ENCODE results near the gene ZNF655. TPM values are rescaled to one million over a fixed set of nuclear protein-coding genes. Genes with fewer than 3 reads are reported as not detected.
A peak's percentile ranks its signal among the peaks of the same experiment; 100 is the strongest.
"Not testable (repeated sequence)": the region's sequence is repeated elsewhere in the genome, so short reads cannot be mapped to it uniquely, and the experiment has no call there.

Gene ZNF655
- polyA plus RNA-seq, 3 donors: 61.6 to 151 (median 62.2) TPM

DNA sequence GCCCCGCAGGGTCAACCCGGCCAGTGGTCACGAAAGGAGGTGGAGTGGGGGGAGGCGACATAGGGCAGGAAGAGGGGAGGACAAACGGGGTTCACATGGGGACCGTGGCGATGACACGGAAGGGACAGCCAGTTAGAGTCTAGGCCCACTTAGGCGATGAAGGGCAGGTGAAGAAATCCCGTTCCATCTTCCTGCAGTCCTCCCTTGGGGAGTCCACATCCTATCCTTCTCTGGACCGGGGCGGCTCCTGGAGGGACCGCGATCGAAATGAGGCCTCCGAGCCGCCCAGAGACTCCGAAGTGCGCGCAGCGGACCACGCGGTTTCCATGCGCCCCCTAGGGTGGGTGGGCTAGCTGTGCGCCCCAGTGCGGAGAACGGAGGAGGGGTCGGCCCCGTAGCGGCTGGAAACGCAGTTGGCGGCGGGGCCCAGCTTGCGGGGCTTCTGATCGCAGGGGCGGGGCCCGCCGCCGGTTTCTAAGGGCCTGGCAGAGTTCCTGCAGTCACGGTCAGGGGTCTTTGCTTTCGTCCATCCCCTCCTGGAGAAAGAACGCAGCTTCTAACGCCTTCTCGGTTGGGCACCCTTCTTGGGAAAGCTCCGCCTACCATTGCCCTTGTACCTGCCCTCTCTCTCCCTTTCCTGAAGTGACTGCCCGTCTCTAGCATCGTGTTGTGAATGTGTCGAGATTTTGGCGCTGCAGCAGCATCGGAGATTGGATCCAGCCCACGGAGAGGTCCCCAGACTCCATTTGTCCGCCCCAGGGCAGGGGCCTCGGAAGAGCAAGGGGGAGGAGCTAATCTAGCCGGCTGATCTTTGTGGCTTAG is 21.7 kb downstream of the ZNF655 start:
- peaks cover 13% of the 10 kb centered on the region in 2 donors for H3K4me1 ChIP-seq (ENCODE audit: control insufficient read depth in 1 of 2, insufficient read depth in 2 of 2, low read length in 2 of 2)
- peaks cover 24 to 31% of the 10 kb centered on the region in 2 donors for H3K27me3 ChIP-seq (ENCODE audit: control insufficient read depth in 2 of 2, insufficient read depth in 2 of 2, low read length in 2 of 2)
- peak overlapping the region; percentile 11 to 68 (median 17) for H3K4me3 ChIP-seq (replicated peaks in 1 of 3; ENCODE audit: low read depth in 2 of 3, low read length in 3 of 3)
- H2AFZ ChIP-seq (ENCODE audit: insufficient read depth, low read depth, low read length, poor library complexity, severe bottlenecking): peak overlapping the region; percentile 67
- peaks cover 18% of the 10 kb centered on the region for H3K4me1 Mint-ChIP-seq
- intact Hi-C loops (cut with micrococcal nuclease): no loop called here
- H3K9me3 Mint-ChIP-seq: peaks cover 0 to 4% (median 0%) of the 10 kb centered on the region in 7 donors
- peak overlapping the region; percentile 64 for H3K9ac ChIP-seq (ENCODE audit: insufficient read depth, low read length, poor library complexity, severe bottlenecking)
- DNase-seq: peak in 1 of 3 donors; percentile 22
- no peaks in the 10 kb centered on the region for H4K20me1 ChIP-seq (ENCODE audit: insufficient read depth, low read length)
- peak overlapping the region; percentile 76 for H3K4me2 ChIP-seq (replicated peaks; ENCODE audit: extremely low read depth, low read length, poor library complexity, severe bottlenecking)
- H3K27ac ChIP-seq (ENCODE audit: low read depth in 1 of 2, low read length in 2 of 2): no peak overlapping the region
- under 1% methylated on average over 38 of the region's 54 CpGs for WGBS (ENCODE audit: insufficient coverage)
- no peaks in the 10 kb centered on the region for H3K9me3 ChIP-seq (replicated peaks in 1 of 2; ENCODE audit: control insufficient read depth in 1 of 2, insufficient read depth in 1 of 2, low read length in 2 of 2)
- H3K27me3 Mint-ChIP-seq (ENCODE audit: low read depth in 3 of 3): peaks cover 21 to 43% (median 24%) of the 10 kb centered on the region in 3 donors
- peak overlapping the region in 3 of 7 donors; percentile 33 to 47 (median 47) for H3K27ac Mint-ChIP-seq
- H3K36me3 Mint-ChIP-seq: no peaks in the 10 kb centered on the region
- H3K4me3 Mint-ChIP-seq: peak overlapping the region; percentile 64 to 87
- no peaks in the 10 kb centered on the region for H3K36me3 ChIP-seq (replicated peaks in 1 of 2; ENCODE audit: control insufficient read depth in 1 of 2, insufficient read depth in 2 of 2, low read length in 2 of 2)
- no peaks in the 10 kb centered on the region for H3K79me2 ChIP-seq (ENCODE audit: insufficient read depth, low read length)
- TF ChIP-seq, protein P1, sequence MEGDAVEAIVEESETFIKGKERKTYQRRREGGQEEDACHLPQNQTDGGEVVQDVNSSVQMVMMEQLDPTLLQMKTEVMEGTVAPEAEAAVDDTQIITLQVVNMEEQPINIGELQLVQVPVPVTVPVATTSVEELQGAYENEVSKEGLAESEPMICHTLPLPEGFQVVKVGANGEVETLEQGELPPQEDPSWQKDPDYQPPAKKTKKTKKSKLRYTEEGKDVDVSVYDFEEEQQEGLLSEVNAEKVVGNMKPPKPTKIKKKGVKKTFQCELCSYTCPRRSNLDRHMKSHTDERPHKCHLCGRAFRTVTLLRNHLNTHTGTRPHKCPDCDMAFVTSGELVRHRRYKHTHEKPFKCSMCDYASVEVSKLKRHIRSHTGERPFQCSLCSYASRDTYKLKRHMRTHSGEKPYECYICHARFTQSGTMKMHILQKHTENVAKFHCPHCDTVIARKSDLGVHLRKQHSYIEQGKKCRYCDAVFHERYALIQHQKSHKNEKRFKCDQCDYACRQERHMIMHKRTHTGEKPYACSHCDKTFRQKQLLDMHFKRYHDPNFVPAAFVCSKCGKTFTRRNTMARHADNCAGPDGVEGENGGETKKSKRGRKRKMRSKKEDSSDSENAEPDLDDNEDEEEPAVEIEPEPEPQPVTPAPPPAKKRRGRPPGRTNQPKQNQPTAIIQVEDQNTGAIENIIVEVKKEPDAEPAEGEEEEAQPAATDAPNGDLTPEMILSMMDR (IDR thresholded peaks at IDR 0.05): no peak

DNA sequence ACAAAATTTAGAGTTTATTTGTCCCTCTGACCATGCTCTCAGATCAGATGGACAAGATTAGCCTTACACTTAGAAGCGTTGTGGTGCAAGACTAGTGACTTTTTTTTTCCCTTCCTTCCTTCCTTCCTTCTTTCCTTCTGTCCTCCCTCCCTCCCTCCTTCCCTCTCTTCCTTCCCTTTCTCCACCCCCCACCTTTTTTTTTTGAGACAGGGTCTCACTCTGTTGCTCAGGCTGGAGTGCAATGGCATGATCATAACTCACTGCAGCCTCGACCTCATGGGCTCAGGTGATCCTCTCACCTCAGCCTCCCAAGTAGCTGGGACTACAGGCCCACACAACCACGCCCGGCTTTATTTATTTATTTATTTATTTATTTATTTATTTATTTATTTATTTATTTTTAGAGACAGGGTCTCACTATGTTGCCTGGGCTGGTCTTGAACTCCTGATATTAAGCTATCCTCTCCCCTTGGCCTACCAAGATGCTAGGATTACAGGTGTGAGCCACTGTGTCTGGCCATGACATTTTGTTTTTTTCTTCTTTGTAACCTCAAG is 22.4 kb downstream of the ZNF655 start:
- 0% methylated on average over 1 of the region's 4 CpGs for WGBS (ENCODE audit: insufficient coverage)
- intact Hi-C loops (cut with micrococcal nuclease); H3K36me3 ChIP-seq (replicated peaks in 1 of 2; ENCODE audit: control insufficient read depth in 1 of 2, insufficient read depth in 2 of 2, low read length in 2 of 2); H3K27ac ChIP-seq (ENCODE audit: low read depth in 1 of 2, low read length in 2 of 2); H3K9me3 Mint-ChIP-seq; H3K79me2 ChIP-seq (ENCODE audit: insufficient read depth, low read length); H3K9ac ChIP-seq (ENCODE audit: insufficient read depth, low read length, poor library complexity, severe bottlenecking); H4K20me1 ChIP-seq (ENCODE audit: insufficient read depth, low read length); H3K9me3 ChIP-seq (replicated peaks in 1 of 2; ENCODE audit: control insufficient read depth in 1 of 2, insufficient read depth in 1 of 2, low read length in 2 of 2); DNase-seq; H3K36me3 Mint-ChIP-seq: not testable (repeated sequence)
- peak overlapping the region in 1 of 7 donors; percentile 47 for H3K27ac Mint-ChIP-seq
- Histone ChIP-seq H3K4me1 (ENCODE audit: control insufficient read depth in 1 of 2, insufficient read depth in 2 of 2, low read length in 2 of 2) (peaks cover 13% of the 10 kb centered on the region in 2 donors), H3K4me2 (replicated peaks; ENCODE audit: extremely low read depth, low read length, poor library complexity, severe bottlenecking) (peak overlapping the region; percentile 76), H3K4me3 (replicated peaks in 1 of 3; ENCODE audit: low read depth in 2 of 3, low read length in 3 of 3) (peak overlapping the region in 1 of 3 experiments; percentile 68), H3K27me3 (ENCODE audit: control insufficient read depth in 2 of 2, insufficient read depth in 2 of 2, low read length in 2 of 2) (peaks cover 27 to 31% of the 10 kb centered on the region in 2 donors), H2AFZ (ENCODE audit: insufficient read depth, low read depth, low read length, poor library complexity, severe bottlenecking) (peak overlapping the region; percentile 67)
- peaks cover 21 to 43% (median 24%) of the 10 kb centered on the region in 3 donors for H3K27me3 Mint-ChIP-seq (ENCODE audit: low read depth in 3 of 3)
- peak overlapping the region; percentile 64 to 87 for H3K4me3 Mint-ChIP-seq
- peaks cover 18% of the 10 kb centered on the region for H3K4me1 Mint-ChIP-seq

All from CD14-positive monocyte (primary cell).